ENCODE measurements around the gene CDC5L.

DNA sequence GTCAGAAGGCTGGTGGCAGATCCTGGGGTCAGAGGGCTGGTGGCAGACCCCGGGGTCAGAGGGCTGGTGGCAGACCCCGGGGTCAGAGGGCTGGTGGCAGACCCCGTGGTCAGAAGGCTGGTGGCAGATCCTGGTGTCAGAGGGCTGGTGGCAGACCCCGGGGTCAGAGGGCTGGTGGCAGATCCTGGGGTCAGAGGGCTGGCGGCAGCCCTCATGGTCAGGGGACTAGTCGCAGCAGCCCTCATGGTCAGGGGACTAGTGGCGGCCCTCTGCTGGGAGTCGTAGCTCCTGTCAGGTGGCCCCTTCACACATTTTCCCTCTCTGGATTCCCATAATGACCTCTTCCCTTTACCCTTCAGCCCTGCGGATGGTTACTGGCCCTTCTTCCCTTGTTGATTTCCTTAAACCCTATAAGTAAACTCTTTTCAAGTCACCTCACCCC, 86.7 kb downstream of the CDC5L start:
- TF ChIP-seq, protein P1, sequence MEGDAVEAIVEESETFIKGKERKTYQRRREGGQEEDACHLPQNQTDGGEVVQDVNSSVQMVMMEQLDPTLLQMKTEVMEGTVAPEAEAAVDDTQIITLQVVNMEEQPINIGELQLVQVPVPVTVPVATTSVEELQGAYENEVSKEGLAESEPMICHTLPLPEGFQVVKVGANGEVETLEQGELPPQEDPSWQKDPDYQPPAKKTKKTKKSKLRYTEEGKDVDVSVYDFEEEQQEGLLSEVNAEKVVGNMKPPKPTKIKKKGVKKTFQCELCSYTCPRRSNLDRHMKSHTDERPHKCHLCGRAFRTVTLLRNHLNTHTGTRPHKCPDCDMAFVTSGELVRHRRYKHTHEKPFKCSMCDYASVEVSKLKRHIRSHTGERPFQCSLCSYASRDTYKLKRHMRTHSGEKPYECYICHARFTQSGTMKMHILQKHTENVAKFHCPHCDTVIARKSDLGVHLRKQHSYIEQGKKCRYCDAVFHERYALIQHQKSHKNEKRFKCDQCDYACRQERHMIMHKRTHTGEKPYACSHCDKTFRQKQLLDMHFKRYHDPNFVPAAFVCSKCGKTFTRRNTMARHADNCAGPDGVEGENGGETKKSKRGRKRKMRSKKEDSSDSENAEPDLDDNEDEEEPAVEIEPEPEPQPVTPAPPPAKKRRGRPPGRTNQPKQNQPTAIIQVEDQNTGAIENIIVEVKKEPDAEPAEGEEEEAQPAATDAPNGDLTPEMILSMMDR (conservative IDR thresholded peaks at IDR 0.05; ENCODE audit: low read depth, low read length), result no peak
- no peak for TF ChIP-seq EZH2 (IDR thresholded peaks at IDR 0.05; ENCODE audit: borderline replicate concordance, low read depth, low read length, poor library complexity, severe bottlenecking)

Data from A673 (cell line).